G401.6 (cell line): ENCODE results near the gene RHOBTB1.
"Not testable (repeated sequence)": the region's sequence is repeated elsewhere in the genome, so short reads cannot be mapped to it uniquely, and the experiment has no call there.

Experiments used
- FAIRE-seq: peaks from 2 replicates; lab custom pipeline; 2012; peaks lifted over from hg19 to GRCh38; lab: Jason Lieb, UNC

Gene RHOBTB1

DNA sequence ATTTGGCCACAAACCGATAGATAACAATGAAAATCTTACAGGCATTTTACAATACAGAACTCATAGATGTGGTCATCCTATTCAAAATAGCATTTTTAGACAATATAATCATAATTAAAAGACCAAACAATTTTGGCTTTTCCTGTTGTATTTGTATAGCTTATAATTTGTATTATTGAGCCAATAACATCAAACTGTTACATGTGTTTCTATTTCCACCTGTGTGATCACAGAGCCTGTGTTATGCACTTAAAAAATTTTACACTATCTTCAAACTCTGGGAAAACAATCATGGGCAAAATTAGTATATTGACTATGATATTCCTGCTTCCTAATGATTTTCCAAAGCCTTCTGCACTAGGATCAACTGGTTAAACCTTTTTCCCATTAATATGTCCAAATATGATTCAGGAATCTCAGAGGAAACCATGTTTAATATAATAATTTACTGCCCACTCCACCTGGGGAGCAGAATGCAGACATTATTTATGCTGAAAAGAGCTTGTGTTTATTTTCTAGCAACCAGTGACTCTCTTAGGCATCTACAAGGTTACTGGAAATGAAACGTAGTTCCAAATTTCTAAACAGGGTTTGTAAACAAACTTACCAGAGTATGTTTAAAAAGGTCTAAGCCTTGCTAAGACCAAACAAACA is 1.7 kb downstream of the RHOBTB1 start:
- FAIRE-seq, result no peak

DNA sequence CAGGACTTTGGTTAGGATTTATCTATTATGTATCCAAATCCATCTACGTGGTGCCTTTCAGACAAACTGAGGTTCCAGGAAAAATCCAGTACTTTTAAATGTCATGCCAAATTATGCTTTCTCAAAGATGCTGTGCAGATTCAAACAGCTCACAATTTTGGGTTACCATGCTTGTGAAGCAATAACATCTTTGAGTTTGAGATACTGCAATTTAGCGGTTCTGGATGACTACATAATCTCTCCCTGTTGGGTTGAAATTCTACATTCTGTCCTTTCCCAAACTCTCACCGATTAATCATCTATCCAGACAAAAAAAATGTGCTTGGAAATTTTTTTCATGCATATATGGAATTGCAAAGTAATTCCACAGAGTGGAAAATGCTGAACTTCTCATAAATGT is 3.5 kb downstream of the RHOBTB1 start:
- FAIRE-seq, result no peak

DNA sequence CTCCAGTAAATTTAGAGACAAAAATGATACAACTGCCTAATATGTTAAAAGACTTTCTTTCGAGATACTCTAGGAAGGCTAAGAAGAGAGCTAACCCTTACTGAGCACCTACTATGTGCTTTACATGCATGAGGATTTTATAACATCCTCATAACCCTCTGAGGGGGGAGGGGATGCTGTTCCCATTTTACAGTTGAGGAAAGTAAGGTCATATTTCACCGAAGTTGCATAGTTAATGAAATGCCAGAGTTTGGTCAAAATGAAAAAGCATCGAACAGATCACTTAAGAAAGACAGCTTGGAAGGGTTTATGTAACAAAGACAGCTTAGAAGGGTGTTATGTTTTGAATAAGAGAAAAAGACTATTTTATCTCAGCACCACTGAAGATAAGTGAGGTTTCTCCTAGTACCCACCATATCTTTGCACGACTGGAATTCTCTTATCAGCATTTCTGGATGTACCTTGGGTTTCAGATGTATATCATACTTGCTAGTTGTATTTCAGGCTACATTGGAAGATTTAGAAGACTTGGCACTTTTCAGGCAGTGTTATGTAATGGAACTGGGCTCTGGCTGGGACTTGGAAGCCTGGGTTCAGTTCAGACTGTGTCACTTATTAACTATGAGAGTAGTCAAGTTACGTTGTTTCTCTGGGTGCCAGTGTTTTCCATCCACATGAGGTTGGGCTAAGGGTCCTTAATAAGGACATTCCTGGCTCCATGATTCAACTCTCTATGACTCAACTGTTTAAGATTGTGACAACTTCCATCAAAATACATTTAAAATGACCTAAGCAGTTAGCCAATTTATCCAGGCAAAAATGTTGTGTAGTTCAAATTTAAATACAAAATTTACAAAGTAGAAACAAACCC is 6.0 kb downstream of the RHOBTB1 start:
- no peak for FAIRE-seq

DNA sequence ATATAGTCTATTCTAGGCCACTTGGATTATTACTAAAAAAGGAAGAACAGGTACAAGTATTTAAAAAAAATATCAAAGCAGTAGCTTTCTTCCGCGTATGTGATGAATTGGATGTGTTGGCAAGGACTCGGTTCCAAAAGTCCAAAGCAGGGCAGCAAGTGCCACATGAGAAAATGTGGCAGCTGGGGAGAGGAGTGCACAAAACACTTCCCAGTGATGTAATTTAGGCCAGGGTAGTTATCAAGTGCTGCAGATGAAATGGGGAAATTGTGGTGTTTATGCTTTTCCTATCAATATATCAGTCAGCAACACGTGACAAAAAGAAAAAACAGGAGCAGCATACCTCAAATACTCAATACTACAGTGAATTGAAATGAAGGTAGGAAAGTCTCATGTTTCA is 7.0 kb downstream of the RHOBTB1 start:
- FAIRE-seq, result no peak

DNA sequence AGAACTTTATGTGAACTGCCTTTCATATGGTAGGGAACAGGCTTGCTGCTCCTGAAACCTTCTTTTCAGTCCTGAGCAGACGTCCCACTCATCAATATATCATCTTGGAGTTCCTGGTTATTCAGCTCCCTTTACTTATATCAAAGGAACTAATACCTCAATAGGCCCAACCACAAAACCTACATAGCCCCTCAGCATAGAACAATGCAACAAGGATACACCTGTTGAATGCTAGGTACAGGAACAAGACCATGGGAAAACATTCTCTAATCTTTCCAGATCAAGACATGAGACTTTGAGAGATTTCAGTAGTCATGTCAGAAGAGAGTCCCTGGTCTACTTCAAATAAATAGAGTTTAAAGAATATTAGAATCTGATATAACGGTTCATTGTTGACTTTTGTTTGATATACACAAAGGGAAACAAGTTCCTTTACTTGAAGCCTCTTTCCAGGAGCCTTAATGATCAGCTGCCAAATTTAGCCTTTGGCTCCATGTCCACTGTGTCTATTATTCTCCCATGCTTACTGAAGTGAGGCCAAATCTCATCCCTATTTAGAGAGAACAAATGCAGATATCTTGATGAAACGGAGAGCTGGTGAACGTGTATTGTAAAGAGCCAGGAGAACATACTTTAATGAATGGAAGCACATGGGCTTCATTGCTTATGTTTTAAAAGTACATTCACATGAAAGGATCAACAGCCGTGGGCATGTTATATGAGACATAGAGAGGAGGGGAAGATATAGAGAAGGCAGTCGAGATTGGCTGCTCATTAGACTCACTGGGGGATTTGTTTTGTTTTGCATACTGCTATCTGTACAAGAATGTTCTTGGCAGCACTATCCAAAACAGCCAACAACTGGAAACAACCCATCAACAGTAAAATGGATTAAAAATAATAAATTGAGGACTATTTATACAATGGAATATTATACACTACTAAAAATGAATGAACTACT is 9.5 kb downstream of the RHOBTB1 start:
- FAIRE-seq, result no peak

DNA sequence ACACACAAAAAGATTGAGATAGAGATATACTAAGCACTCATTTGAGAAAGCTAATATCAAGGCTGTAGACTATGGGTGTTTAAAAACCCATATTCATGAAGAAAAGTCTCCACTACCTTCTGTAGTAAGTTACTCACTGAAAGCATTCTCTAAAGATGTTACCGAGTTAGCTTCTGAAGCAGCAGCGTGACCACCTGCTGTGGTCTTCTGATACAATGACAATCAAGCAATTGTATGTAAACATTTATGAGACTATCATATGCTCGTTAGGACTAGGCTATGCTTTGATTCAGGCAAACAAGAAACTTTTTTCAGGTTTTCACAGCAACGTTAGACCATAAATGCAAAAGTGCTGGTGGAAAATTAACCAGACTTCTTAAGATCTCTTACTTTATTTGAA is 11.2 kb downstream of the RHOBTB1 start:
- no peak for FAIRE-seq

DNA sequence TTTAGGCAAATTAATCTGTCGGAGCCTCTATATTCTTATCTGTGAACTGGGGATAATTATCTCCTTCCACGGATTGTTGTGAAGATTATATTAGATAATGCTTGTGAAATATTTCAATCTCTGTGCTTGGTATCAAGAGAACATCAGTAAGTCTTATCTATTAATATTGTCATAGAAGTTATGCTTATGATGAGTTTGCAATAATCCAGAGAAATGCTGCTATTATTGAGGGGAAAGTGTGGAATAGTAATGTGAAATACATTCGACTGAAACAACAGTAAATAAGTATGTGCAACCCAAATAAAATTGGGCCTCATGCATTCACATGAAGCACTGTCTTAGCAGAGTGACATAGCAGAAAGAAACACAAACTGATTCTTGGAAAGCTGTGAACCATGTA is 13.7 kb downstream of the RHOBTB1 start:
- no peak for FAIRE-seq

DNA sequence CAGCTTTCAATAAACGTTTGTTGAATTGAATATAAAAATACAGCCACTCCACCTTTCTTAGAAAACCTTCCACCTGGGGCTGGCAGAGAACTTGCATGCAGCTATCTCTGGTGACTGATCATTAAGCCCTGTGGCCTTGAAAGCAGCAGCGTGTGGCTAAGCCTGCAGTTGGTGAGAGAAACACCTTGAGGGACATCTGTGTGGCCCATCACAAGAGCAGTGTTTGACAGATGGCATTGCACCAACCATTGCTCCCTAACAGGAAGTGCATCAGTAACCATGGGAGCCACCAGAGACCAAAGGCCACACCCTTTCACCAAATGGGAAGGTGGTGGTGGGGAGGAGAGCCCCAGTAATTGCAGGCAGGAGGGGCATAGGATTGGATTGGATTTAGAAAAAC is 22.4 kb downstream of the RHOBTB1 start:
- FAIRE-seq, result no peak

DNA sequence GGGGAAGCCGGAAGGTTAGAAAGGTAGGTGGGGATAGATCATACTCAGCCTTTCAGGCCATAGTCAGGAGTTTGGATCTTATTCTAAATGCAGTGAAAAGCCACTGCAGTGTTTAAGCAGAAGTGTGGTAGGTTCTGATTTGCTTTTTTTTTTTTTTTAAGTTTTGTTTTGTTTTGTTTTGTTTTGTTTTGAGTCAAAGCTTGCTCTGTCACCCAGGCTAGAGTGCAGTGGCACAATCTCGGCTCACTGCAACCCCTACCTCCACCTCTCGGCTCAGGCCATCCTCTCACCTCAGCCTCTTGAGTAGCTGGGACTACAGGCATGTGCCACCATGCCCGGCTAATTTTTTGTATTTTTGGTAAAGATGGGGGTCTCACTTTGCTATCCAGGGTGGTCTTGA is 23.5 kb downstream of the RHOBTB1 start:
- no peak for FAIRE-seq

DNA sequence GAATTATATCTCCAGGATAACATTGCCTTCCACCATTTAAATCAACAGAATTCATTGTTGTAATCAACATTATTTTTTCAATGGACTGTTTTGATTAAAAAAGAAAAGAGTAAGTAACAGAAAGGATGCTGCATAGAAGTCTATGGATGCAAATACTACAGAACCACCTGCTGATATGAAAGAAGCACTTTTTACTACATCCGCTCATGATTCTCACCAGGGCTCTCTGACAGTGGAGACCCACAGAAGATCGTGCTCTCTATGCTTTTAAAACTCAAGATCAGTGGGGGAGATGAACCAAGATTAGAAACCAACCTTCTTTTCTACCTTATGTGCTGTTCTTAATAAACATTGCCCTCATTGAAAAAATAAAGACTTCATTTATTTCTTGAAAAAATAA is 24.4 kb downstream of the RHOBTB1 start:
- FAIRE-seq, result no peak

DNA sequence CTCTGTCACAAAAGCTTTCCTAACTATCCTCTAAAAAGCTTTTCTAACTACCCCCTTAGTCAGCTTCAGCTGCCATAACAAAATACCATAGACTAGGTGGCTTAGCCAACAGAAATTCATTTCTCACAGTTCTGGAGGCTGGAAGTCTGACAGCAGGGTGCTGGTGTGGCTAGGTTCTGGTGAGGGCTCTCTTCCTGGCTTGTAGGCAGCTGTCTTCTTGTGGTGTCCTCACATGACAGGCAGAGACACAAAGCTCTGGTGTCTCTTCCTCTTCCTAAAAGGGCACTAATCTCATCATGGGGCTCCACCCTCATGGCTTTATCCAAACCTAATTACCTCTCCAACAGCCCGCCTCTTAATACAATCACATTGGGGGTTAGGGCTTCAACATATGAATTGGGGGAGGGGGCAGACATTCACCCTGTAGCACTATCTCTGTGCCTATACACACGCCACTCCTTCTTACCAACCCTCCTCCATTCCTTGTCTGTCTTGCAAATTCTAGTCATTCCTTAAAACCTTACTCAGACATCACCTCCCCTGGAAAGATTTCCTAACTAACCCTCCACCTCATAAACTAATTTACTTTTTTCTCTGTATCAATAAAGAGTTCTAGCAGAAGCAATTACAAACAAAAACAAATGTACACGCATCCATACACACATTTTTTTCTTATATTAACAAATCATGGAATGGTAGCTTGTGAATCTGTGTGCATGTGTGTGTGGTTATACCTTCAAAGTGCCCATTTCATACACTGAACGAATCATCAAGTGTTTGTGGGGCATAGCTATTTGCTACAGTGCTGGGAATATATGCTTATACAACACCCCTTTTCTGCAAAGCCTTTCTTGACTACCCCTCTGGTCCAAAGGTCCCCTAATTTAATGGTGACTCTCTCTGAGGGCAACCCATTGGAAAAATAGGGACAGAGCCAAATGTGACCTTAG is 26.4 kb downstream of the RHOBTB1 start:
- FAIRE-seq, result no peak

DNA sequence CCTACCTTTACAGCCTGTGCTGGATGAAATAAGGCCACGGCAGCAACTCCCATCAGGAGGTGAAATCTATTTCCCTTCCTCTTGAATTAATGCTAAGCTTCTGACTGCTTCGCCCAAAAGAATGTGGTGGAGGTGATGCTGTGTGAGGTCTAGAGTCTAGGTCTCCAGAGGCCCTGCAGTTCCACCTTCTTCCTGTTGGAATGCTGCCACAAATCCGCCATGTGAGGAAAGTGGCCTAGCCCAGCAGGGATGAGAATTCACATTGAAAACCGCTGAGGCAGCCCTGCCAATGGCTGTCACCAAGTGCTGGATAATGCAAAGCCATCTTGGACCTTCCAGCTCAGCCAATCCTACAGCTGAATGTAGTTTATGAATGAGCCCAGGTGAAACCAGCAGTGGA is 28.0 kb downstream of the RHOBTB1 start:
- FAIRE-seq, result no peak

DNA sequence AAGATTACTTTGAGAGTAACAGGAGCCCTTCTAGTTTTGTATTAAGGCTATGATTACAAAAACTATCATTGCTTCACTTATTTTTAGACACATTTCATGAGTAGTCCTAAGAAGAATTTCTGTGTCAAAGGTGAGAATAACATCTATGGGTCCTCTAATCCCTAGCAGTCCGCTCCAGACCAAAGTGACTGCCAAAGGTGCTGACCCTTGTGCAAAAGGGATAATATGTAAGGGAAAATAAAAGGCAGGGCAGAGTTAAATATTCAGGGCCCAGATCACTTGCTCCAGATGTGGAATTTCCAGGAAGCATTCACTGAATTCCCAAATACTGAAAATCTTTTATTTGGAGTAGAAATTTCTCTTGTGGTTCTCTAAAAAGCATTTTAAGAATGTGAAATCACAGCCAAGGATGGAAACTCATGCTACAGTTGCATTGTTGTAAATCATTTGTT is 29.3 kb downstream of the RHOBTB1 start:
- FAIRE-seq, result no peak

DNA sequence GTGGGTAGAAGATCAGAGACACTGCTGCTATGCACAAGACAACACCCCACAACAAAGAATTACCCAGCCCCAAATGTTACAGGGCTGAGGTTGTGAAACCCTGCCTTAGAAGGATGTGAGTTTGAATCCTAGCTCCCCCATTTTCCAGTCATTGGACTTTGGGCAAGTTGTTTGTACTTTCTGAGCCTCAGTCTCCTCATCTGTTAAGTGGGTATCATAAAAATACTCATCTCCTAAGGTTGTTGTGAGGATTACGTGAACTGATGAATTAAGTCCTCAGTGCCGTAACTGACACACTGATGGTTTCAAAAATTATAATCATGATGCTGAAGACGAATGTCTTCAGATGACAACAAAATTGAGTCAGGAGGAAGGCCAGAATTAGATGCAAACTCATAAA is 30.3 kb downstream of the RHOBTB1 start:
- no peak for FAIRE-seq

DNA sequence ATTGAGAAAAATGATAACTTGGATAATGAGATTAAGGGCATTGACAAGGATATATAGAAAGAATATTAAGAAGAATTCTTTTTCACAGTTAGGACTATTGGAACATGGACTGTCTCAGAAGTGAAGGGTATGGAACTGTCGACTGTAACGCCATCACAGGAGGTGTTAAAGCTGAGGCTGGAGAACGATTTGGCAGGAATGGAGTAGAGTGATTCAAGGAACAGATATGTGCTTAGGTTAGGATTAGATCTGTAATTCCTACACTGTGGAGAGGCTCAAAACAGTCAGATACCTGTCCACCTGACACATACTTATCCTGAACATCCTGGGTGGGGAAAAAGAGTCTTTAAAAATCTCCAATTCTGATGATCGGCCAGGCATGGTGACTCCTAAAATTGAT is 30.9 kb downstream of the RHOBTB1 start:
- FAIRE-seq, result no peak

DNA sequence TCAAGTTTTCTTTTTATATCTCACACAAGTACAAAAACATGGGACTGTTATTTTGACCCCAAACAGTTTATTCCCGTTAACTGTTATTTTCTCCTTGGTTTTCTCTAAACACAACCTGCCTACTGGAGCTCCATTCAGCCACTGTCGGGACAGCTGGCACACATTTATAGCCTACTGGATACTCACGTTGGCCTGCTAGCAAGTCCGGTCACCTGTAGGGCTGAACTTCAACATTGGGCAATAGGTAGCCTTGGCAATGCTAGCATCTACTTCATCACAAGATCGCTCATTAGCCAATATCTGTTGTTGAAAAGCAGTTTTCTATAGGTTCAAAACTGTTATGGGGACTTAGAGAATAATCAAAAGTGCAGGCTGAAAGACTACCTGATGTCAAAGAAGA is 32.3 kb downstream of the RHOBTB1 start:
- no peak for FAIRE-seq

DNA sequence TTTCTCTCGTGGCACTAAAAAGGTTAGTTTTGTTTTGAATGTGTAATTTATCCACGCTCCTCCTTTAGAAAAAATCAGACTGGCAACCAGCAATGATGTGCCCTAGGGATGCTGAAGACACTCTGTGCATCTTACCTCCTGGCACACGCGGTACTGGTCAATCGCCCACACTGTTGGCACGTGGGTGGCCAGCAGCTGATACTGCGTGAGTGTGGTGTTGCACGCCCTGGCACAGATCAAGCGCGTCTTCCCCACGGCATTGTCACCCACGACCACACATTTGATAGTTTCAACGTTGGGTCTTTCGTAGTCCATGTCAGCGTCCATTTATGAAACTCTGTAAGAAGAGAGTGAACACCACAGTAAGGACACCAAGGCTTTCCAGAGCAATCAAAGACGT is 32.8 kb downstream of the RHOBTB1 start:
- no peak for FAIRE-seq

DNA sequence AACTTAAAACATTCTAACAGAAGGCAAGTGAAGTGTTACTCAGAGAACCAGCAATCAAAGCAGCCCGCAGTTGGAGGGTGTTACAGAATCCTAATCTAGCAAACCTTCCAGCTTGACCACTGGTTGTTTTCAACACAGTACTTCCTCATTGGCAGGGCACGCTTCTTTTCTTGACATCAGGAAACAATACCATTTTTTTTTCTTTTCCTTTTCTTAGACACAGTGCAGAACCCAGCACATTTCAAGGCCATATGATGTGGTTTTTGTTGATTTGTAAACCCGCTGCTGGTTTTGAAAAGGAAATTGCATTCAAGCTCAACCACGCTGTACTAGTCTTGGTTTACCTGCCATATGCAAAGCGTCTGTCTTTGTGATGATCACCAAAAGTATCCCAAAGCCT is 33.4 kb downstream of the RHOBTB1 start:
- FAIRE-seq, result no peak

DNA sequence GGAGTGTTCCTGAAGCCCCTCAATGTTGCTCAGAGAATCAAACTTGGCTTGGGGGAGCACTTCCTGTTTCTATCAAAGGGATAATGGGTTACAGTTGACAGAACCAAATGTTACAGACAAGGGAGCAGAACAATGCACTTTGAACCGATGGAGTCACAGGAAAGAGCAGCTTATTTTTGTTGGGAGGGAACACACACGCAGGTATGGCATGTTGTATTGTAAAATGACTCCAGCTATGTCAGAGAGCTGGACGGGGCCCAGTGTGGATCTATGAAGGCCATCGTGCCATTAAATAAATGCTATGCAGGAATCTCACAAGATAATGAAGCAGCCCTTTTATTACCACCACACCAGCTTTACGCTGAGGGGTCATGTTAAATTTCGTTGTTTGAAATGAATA is 35.1 kb downstream of the RHOBTB1 start:
- FAIRE-seq, result no peak

DNA sequence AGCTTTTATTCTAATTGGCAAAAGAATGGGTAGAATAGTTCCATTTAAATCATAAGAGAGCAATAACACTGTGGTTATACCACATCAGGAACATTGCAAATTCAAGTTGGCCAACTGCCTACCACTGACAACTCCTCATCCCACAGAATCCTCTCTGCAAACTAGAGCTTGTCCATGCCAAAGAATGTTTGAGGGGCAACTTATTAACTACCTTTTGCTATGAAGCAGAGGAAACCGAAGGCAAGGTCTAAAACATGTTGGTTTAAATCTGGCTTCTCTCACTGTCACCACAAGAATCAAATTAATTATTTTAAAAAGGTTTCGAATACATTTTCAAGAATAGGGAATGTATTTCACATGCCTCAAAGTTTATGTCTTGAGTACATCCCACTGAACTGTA is 36.0 kb downstream of the RHOBTB1 start:
- FAIRE-seq, result no peak

DNA sequence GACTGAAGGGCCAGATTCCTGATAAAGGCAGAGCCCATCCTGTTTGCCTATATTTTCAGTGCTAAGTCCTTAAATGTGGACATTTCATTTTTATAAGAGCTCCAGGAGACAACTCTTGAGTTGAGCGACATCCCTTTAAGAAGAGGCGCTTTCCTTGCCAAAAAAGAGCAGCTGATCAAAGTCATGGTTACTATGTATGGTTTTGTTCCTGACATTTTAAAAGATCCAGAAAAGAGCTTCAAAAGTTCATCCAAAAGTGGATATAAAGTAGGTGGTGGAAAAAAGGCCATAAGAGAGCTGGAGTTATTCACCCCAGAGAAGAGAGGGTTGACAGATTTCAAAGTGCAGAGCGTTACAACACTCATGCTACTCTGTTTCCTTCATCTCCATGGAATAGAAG is 36.7 kb downstream of the RHOBTB1 start:
- FAIRE-seq, result no peak

DNA sequence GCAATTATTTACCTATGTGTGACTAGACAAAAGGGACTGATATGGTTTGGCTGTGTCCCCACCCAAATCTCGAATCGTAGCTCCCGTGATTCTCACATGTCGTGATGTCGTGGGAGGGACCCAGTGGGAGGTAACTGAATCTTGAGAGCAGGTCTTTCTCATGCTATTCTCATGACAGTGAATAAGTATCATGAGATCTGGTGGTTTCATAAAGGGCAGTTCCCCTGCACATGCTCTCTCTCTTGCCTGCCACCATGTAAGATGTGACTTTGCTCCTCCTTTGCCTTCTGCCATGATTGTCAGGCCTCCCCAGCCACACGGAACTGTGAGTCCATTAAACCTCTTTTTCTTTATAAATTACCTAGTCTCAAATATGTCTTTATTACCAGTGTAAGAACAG is 37.2 kb downstream of the RHOBTB1 start:
- FAIRE-seq, result not testable (repeated sequence)
